LNCaP clone FGC (cell line): Measurements from ENCODE around the gene LAGE3.

Experiments used
- DNase-seq: peaks from one replicate; pipeline ENCODE4 v3.0.0-alpha.2; 2011; ENCODE audit warnings: low read depth
- H3K4me3 ChIP-seq: 2 replicates; pipeline ENCODE4 v1.5.1; 2011; ENCODE audit warnings: mild to moderate bottlenecking, low read depth, low read length, control low read depth
- TF ChIP-seq, protein P1 (sequence below): IDR thresholded peaks from 2 replicates; pipeline ENCODE4 v1.5.1; 2012; ENCODE audit warnings: mild to moderate bottlenecking; ENCODE audit not compliant: control insufficient read depth, insufficient read depth; ENCODE audit errors: extremely low read depth

LAGE3 gene

DNA sequence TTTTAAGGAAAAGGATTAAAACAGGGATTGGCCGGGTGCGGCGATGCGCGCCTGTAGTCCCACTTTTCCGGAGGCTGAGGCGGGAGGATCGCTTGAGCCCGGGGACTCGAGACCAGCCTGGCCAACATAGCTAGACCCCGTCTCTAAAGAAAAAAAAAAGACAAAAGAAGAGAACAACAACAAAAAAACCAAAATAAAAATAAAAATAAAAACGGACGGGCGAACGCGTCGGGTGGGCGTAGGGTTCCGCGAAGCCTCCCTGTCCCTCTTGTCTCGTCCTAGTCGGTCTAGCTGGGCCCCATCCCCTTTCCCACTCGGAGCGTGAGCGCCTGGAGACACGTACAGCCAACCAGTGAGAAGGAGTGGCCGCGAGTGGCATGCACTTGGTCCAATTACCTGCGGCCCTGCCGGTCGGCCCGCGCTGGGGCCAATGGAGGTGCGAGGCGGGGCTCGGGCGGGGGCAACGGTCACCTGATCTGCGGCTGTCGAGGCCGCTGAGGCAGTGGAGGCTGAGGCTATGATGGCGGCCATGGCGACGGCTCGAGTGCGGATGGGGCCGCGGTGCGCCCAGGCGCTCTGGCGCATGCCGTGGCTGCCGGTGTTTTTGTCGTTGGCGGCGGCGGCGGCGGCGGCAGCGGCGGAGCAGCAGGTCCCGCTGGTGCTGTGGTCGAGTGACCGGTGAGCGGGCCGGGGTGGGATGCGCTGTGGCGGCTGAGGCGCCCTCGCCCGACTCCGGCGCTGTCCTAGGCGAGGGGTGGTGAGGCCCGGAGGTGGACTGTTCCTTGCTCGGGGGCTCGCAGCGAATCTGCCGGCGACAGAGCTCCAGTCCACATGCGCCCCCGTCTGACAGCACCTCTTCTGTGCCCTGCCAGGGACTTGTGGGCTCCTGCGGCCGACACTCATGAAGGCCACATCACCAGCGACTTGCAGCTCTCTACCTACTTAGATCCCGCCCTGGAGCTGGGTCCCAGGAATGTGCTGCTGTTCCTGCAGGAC is 50.6 kb downstream of the LAGE3 start, which contains the start of gene ATP6AP1:
ATP6AP1 (plus strand) TSS at position 502 of the 996 bp plus-strand sequence; CDS start at position 518, 16 bp downstream.
- peak within 1 kb of the TSS; percentile 72 for H3K4me3 ChIP-seq
- TF ChIP-seq, protein P1, sequence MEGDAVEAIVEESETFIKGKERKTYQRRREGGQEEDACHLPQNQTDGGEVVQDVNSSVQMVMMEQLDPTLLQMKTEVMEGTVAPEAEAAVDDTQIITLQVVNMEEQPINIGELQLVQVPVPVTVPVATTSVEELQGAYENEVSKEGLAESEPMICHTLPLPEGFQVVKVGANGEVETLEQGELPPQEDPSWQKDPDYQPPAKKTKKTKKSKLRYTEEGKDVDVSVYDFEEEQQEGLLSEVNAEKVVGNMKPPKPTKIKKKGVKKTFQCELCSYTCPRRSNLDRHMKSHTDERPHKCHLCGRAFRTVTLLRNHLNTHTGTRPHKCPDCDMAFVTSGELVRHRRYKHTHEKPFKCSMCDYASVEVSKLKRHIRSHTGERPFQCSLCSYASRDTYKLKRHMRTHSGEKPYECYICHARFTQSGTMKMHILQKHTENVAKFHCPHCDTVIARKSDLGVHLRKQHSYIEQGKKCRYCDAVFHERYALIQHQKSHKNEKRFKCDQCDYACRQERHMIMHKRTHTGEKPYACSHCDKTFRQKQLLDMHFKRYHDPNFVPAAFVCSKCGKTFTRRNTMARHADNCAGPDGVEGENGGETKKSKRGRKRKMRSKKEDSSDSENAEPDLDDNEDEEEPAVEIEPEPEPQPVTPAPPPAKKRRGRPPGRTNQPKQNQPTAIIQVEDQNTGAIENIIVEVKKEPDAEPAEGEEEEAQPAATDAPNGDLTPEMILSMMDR = peak; percentile 18; the same call in 1 of the 2 replicates
- peak; percentile 80 for DNase-seq
